NCI-H128 (cell line): ENCODE data around the gene LTBP1.

ENCODE experiments used
- DNase-seq: peaks from one replicate; lab custom pipeline; 2025; ENCODE audit not compliant: unreplicated experiment; lab: John Stamatoyannopoulos, UW

Gene LTBP1

GRCh38 chr2:33186937-33187336, 240.2 kb downstream of the LTBP1 start:
- no peak for DNase-seq

GRCh38 chr2:33188799-33189198, 242.0 kb downstream of the LTBP1 start:
- no peak for DNase-seq

DNA sequence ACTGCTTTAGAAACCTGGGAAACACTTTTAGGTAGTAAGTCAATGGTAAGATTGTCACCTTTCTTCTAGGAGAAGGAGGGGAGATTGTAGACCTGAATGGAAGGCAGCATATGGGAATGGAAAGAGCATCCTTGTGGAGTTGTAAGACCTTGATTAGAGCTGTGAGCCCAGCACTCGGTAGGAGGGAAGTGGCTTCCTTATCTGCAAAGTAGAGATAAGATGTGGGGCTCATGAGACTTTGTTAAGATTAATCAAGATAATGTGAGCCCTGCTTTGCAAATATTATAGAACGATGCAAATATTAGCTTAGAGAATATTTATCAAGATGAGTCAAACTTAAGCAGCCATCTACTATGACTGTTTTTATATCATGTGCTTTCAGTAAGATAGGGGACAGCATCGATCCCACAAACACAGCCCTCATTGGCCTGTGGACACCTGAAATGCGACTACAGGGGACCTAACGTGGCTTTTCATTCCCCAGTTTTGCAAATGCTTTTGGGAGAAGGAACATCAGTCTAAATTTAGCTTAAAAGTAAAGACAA, 243.7 kb downstream of the LTBP1 start:
- no peak for DNase-seq

DNA sequence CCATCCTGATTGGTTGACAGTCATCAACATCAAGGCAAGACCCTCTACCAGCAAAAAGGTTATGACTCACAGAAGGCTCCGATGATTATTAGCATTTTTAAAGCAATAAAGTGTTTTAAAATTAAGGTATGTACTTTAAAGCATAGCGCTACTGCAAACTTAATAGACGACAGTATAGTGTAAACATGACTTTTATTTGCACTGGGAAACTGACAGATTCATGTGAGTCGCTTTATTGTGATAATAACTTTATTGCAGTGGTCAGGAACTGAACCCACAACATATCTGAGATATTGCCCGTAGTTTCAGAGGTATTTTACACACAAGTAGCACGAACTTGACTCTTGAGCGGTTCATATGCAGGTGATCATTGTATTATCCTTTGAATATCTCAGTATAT, 249.1 kb downstream of the LTBP1 start:
- DNase-seq = no peak

DNA sequence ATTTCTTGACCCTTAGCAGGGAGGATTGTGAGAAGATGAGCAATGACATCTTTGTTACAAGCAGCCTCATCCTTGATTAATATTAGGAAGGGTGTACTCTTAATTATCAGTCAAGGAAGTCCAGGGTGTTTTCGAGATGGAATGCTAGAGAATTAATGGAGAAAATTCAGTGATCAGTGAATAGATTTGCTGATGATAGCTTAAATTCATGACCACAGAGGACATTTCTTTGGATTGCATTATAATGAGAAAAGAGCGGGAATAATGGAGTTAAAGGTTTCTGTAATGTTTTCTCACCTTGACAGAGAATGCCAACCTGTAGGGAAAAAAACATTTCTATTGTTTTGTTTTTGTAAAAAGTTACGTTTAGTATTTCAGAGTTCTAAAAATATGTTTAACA, 249.9 kb downstream of the LTBP1 start:
- DNase-seq = no peak

GRCh38 chr2:33197198-33197938, 250.6 kb downstream of the LTBP1 start:
- DNase-seq = no peak

- no peak for DNase-seq
Observed at GRCh38 chr2:33202641-33203522, 256.1 kb downstream of the LTBP1 start.

- DNase-seq = no peak
Observed at GRCh38 chr2:33204945-33205344, 258.2 kb downstream of the LTBP1 start.

GRCh38 chr2:33205693-33206434, 259.1 kb downstream of the LTBP1 start:
- no peak for DNase-seq

GRCh38 chr2:33207151-33207740, 260.5 kb downstream of the LTBP1 start:
- DNase-seq = no peak

DNA sequence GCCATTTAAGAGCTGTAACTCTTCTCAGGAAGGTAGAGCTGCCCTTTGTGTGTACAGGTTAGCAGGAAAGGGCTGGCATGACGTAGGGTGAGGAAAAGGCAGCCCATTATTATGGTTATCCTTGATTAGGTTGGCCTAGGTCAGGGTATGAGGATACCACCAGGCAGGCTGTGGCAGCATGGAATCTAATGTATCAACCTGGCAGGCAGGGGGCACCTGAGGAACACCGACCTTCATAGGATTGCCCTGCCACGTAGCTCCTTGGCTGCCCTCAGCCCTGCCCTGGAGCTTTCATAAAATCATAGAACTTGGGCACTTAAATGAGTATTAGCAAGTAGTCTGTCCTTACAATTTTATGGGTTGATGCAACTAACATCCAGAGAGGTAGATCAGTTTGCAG, 261.6 kb downstream of the LTBP1 start:
- no peak for DNase-seq

GRCh38 chr2:33209976-33210375, 263.2 kb downstream of the LTBP1 start:
- no peak for DNase-seq

DNA sequence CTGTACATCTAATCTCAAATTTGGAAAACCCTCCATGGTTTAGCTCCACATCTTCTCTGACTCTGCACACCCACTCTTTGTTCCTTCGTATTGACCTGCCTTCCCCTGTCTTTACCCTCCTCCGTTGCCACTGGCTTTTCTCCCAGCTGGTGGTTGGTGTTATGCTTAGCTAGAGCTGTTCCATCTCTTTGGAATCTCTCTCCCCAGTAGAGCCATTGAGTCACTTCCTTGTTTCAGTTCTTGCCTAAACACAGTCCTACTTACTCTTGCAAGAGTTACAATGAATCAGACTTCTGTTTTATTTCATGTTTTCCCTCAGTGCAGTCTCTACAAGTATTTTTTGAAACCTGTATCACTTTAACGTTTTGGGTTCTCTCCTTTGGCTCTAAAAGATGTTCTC, 263.9 kb downstream of the LTBP1 start:
- DNase-seq = no peak

DNA sequence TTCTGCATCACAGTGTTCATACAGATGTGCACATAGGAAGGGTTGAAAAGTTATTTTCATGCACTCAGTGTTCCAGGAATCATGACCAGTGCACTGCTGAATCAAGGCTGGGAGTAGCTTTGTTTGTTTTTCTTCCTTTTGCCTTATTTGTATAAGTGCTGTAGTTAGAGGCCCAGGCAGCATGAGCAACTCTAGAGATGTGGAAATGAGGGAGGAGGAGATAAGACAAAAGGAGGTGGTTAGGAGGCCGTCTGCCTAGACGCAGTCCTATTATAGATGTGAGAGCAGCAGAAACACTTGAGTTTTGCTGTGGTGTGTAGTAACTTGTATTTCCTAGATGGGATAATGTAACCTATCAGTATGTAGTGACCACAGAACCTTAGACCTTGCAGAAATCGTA, 265.4 kb downstream of the LTBP1 start:
- no peak for DNase-seq

DNA sequence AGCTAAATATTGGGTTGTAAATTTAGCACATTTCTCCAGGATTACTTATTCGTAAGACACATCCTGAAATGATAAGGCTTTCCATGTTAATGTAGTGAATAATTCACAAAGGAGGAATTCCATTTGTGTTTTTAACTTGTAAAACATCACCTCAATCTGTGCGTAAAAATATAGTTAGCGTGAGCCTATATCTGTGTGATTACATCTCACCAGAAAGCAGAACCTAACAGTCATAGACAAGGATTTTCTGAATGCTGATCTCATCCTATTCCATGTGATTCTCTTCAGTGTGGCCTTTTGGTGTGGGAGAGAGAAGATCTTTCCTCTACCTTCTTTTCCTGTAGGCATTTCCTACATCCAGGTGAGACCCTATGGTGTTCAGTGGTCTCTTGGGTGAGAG, 266.5 kb downstream of the LTBP1 start:
- no peak for DNase-seq

DNA sequence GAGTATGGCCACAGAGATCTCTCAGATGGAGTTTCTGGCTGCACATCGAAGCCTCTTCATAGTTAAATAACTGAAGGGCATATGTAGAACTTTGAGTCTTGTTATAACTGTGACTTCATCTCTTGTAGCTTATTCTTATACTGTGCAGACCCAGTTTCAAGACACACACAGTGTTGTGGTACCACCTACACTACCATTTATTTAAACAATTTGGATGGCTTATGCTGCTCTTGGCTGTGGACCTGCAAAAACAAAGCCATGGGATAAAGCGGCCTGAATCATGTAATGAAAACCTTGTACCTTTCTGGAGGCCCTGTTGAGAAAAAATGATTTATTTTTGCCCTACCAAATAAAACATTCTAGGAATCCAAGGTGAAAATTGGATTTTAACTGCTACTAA, 266.9 kb downstream of the LTBP1 start:
- no peak for DNase-seq

- no peak for DNase-seq
Observed at GRCh38 chr2:33214436-33214835, 267.7 kb downstream of the LTBP1 start.

GRCh38 chr2:33214857-33215256, 268.1 kb downstream of the LTBP1 start:
- DNase-seq = no peak

DNA sequence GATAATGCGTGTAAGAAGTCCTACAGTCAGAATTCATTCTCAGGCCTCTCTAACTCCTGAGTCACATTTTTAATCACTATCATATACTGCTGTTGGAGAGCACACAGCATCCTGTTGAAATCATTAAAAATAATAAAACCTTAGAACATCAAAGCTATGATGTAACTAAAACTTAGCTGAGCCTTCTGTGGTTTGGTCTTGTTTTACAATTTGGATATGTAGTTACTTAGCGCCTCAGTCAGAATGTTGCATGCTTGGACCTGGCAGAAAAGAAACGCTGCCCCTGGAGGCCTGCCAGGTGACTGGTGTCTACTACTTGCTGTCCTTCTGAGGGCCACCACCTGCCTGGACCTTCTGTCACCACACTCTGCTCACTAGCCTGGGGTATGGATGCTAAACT, 268.5 kb downstream of the LTBP1 start:
- no peak for DNase-seq

- no peak for DNase-seq
Observed at GRCh38 chr2:33215983-33216382, 269.2 kb downstream of the LTBP1 start.
